Measurements from ENCODE around the gene PKIB. TPM values are rescaled to one million over a fixed set of nuclear protein-coding genes. Genes with fewer than 3 reads are reported as not detected.
A peak's percentile ranks its signal among the peaks of the same experiment; 100 is the strongest.

PKIB gene
- total RNA-seq, 1 donor from 2014 or later: not detected

GRCh38 chr6:122713138-122713537, 102.9 kb downstream of the PKIB start:
- Mint-ChIP-seq H3K9me3 (no peaks in the 10 kb centered on the region), H3K4me1 (no peaks in the 10 kb centered on the region), H3K27me3 (peaks cover 2% of the 10 kb centered on the region), H3K4me3 (no peak overlapping the region), H3K27ac (no peak overlapping the region), H3K36me3 (ENCODE audit: low read depth) (no peaks in the 10 kb centered on the region)
- DNase-seq: no peak
- intact Hi-C loops (cut with micrococcal nuclease): no loop called here

- Mint-ChIP-seq H3K27me3 (peaks cover 2% of the 10 kb centered on the region), H3K4me3 (no peak overlapping the region), H3K27ac (no peak overlapping the region), H3K9me3 (no peaks in the 10 kb centered on the region), H3K4me1 (no peaks in the 10 kb centered on the region), H3K36me3 (ENCODE audit: low read depth) (no peaks in the 10 kb centered on the region)
- intact Hi-C loops (cut with micrococcal nuclease): no loop called here
- DNase-seq: no peak
Measured at GRCh38 chr6:122714059-122714458, 103.9 kb downstream of the PKIB start.

- intact Hi-C loops (cut with micrococcal nuclease): no loop called here
- no peak overlapping the region for H3K27ac Mint-ChIP-seq
- peaks cover 2% of the 10 kb centered on the region for H3K27me3 Mint-ChIP-seq
- no peak for DNase-seq
- no peaks in the 10 kb centered on the region for H3K9me3 Mint-ChIP-seq
- H3K4me1 Mint-ChIP-seq: no peaks in the 10 kb centered on the region
- no peaks in the 10 kb centered on the region for H3K36me3 Mint-ChIP-seq (ENCODE audit: low read depth)
- H3K4me3 Mint-ChIP-seq: no peak overlapping the region
Measured at GRCh38 chr6:122715725-122716124, 105.5 kb downstream of the PKIB start.

GRCh38 chr6:122717350-122717749, 107.1 kb downstream of the PKIB start:
- Mint-ChIP-seq H3K9me3 (no peaks in the 10 kb centered on the region), H3K27me3 (peaks cover 2% of the 10 kb centered on the region), H3K4me3 (no peak overlapping the region), H3K27ac (no peak overlapping the region), H3K4me1 (no peaks in the 10 kb centered on the region), H3K36me3 (ENCODE audit: low read depth) (no peaks in the 10 kb centered on the region)
- intact Hi-C loops (cut with micrococcal nuclease): no loop called here
- no peak for DNase-seq

DNA sequence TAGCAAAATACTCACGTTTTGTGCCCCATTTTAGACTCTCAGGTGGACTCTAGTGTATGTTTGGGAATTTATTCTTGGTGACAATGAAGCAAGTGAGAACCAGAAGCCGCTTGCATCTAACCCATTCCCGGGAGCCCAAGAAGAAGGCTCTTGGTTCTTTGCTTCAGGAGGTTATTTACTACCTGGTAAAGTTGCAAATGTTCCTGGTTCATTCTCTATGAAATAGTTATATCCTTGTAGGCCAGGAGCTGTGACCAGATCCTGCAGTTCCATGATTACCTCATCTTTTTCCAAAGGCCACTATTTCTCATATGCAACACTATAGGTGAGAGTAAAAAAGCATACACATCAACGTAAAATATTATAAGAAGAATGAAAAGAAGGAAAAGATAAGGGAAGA, 108.4 kb downstream of the PKIB start:
- intact Hi-C loops (cut with micrococcal nuclease): no loop called here
- Mint-ChIP-seq H3K9me3 (no peaks in the 10 kb centered on the region), H3K27me3 (peaks cover 2% of the 10 kb centered on the region), H3K27ac (no peak overlapping the region), H3K4me1 (no peaks in the 10 kb centered on the region), H3K4me3 (no peak overlapping the region), H3K36me3 (ENCODE audit: low read depth) (no peaks in the 10 kb centered on the region)
- DNase-seq: no peak

DNA sequence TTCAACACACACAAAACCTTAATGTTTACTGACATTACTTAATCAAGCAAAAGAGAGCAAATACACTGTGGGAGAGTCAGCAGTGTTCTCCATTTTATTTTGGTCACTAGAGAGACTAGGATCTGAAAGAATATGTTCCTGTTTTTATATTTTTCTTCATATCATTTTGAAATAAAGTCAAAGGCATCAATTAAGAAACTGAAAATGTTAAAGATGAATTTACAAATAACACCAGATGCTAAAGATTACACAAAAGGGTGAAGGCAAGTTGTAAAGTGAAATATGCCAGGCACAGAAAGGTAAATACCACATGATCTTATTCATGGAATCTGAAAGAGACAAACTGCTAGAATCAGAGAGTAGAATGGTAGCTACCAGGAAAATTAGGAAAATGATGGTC, 109.0 kb downstream of the PKIB start:
- Mint-ChIP-seq H3K27ac (no peak overlapping the region), H3K9me3 (no peaks in the 10 kb centered on the region), H3K4me3 (no peak overlapping the region), H3K27me3 (peaks cover 2% of the 10 kb centered on the region), H3K4me1 (no peaks in the 10 kb centered on the region), H3K36me3 (ENCODE audit: low read depth) (no peaks in the 10 kb centered on the region)
- no peak for DNase-seq
- intact Hi-C loops (cut with micrococcal nuclease): no loop called here

- no peaks in the 10 kb centered on the region for H3K4me1 Mint-ChIP-seq
Measured at GRCh38 chr6:122722746-122723145, 112.5 kb downstream of the PKIB start.

DNA sequence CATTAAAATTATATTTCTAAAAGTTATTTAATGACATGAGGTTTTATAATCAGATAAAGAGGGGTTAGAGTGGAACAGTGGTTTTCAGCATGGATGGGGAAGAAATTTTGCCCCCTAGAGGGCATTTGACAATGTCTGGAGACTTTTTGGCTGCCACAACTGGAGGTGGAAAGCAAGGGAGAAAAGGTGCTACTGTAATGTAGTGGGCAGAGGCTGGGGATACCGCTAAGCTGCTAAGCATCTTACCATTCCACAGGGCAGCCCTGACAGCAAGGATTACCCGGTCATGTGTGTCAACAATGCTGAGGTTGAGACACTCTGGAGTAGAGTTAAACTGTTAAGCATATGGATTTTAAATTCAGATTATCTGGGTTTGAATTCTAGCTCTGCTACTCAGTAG, 116.4 kb downstream of the PKIB start:
- Mint-ChIP-seq H3K4me1 (no peaks in the 10 kb centered on the region), H3K36me3 (ENCODE audit: low read depth) (no peaks in the 10 kb centered on the region), H3K27ac (no peak overlapping the region), H3K9me3 (no peaks in the 10 kb centered on the region), H3K27me3 (peaks cover 1% of the 10 kb centered on the region), H3K4me3 (no peak overlapping the region)
- intact Hi-C loops (cut with micrococcal nuclease): no loop called here
- no peak for DNase-seq

More at GRCh38 chr6:122722746-122723145, 112.5 kb downstream of the PKIB start:
- no peak overlapping the region for H3K27ac Mint-ChIP-seq
- DNase-seq: no peak
- peaks cover 1% of the 10 kb centered on the region for H3K27me3 Mint-ChIP-seq
- H3K36me3 Mint-ChIP-seq (ENCODE audit: low read depth): no peaks in the 10 kb centered on the region
- no peak overlapping the region for H3K4me3 Mint-ChIP-seq
- intact Hi-C loops (cut with micrococcal nuclease): no loop called here
- no peaks in the 10 kb centered on the region for H3K9me3 Mint-ChIP-seq

DNA sequence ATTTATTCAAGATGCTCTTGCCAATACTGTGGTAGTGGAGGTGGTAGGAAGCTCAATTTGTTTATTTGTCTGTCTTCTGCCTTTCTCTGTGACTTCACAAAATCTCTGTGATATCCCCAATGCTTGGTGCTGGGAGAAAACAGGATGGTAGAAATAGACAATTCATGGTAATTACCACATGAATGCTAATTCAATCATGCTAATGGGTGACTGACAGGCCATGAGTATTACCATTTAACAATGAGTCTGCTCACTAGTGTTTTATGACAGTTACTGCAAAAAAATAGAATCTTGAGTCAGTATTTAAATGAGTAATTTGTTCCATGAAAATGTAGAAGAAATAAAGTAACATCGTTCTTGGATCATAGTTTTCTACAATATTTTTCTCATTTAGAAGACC, 117.0 kb downstream of the PKIB start:
- H3K4me1 Mint-ChIP-seq: no peaks in the 10 kb centered on the region
- no peaks in the 10 kb centered on the region for H3K9me3 Mint-ChIP-seq
- DNase-seq: no peak
- intact Hi-C loops (cut with micrococcal nuclease): no loop called here
- no peaks in the 10 kb centered on the region for H3K36me3 Mint-ChIP-seq (ENCODE audit: low read depth)
- no peak overlapping the region for H3K27ac Mint-ChIP-seq
- H3K4me3 Mint-ChIP-seq: no peak overlapping the region
- peaks cover 3% of the 10 kb centered on the region for H3K27me3 Mint-ChIP-seq

DNA sequence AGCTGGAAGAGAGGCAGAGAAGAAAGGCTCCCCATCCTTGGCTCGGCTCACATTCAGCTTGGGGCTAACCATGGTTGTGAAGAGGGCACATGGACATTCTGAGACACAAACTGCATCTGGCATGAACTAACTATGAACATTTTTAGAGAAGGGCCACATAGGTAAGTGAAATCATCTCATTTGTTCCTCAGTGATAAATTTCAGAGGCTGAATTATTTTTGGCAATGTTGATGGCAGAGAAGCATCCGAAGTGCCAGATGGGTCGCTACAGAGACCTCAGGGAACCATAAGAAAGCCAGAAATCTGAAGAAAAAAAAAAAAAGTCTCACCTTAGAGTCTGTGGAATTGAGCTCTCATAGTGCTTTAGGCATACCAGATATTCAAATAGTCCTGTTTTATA, 120.1 kb downstream of the PKIB start:
- H3K27me3 Mint-ChIP-seq: peaks cover 19% of the 10 kb centered on the region
- intact Hi-C loops (cut with micrococcal nuclease): loop anchor here (1.0 to 10.0 kb wide), 3 partner anchors 109 to 586 kb away; partner anchors contain the start of gene SERINC1
- no peaks in the 10 kb centered on the region for H3K9me3 Mint-ChIP-seq
- DNase-seq: no peak
- no peak overlapping the region for H3K4me3 Mint-ChIP-seq
- no peak overlapping the region for H3K27ac Mint-ChIP-seq
- no peaks in the 10 kb centered on the region for H3K4me1 Mint-ChIP-seq
- no peaks in the 10 kb centered on the region for H3K36me3 Mint-ChIP-seq (ENCODE audit: low read depth)

- Mint-ChIP-seq H3K27me3 (peaks cover 19% of the 10 kb centered on the region), H3K36me3 (ENCODE audit: low read depth) (no peaks in the 10 kb centered on the region)
Measured at GRCh38 chr6:122730775-122731386, 120.7 kb downstream of the PKIB start.

GRCh38 chr6:122733259-122733658, 123.1 kb downstream of the PKIB start:
- peaks cover 20% of the 10 kb centered on the region for H3K27me3 Mint-ChIP-seq
- no peak overlapping the region for H3K4me3 Mint-ChIP-seq
- intact Hi-C loops (cut with micrococcal nuclease): loop anchor here (10.0 kb wide), 1 partner anchor 258 kb away; the partner anchor contains the start of gene SERINC1
- H3K36me3 Mint-ChIP-seq (ENCODE audit: low read depth): no peaks in the 10 kb centered on the region
- no peak for DNase-seq
- H3K27ac Mint-ChIP-seq: no peak overlapping the region
- H3K9me3 Mint-ChIP-seq: no peaks in the 10 kb centered on the region
- no peaks in the 10 kb centered on the region for H3K4me1 Mint-ChIP-seq

More at GRCh38 chr6:122730775-122731386, 120.7 kb downstream of the PKIB start:
- peak; percentile 61 for DNase-seq
- intact Hi-C loops (cut with micrococcal nuclease): loop anchor here (1.0 to 10.0 kb wide), 3 partner anchors 108 to 586 kb away; partner anchors contain the start of gene SERINC1
- no peak overlapping the region for H3K4me3 Mint-ChIP-seq
- H3K27ac Mint-ChIP-seq: no peak overlapping the region
- H3K9me3 Mint-ChIP-seq: no peaks in the 10 kb centered on the region
- no peaks in the 10 kb centered on the region for H3K4me1 Mint-ChIP-seq

GRCh38 chr6:122734529-122735395, 124.6 kb downstream of the PKIB start:
- DNase-seq: no peak
- peaks cover 20% of the 10 kb centered on the region for H3K27me3 Mint-ChIP-seq
- intact Hi-C loops (cut with micrococcal nuclease): loop anchor here (10.0 kb wide), 1 partner anchor 260 kb away; the partner anchor contains the start of gene SERINC1
- no peak overlapping the region for H3K27ac Mint-ChIP-seq
- no peaks in the 10 kb centered on the region for H3K9me3 Mint-ChIP-seq
- H3K4me3 Mint-ChIP-seq: no peak overlapping the region
- no peaks in the 10 kb centered on the region for H3K4me1 Mint-ChIP-seq
- no peaks in the 10 kb centered on the region for H3K36me3 Mint-ChIP-seq (ENCODE audit: low read depth)

- Mint-ChIP-seq H3K27me3 (peaks cover 20% of the 10 kb centered on the region), H3K9me3 (no peaks in the 10 kb centered on the region), H3K36me3 (ENCODE audit: low read depth) (no peaks in the 10 kb centered on the region), H3K4me3 (no peak overlapping the region), H3K4me1 (no peaks in the 10 kb centered on the region), H3K27ac (no peak overlapping the region)
- intact Hi-C loops (cut with micrococcal nuclease): loop anchor here (10.0 kb wide), 1 partner anchor 261 kb away; the partner anchor contains the start of gene SERINC1
- no peak for DNase-seq
Measured at GRCh38 chr6:122735582-122735981, 125.4 kb downstream of the PKIB start.

Measured in activated CD4-positive, alpha-beta T cell treated with anti-CD3 and anti-CD28 coated beads, Interleukin-2, amount 10 ng/mL, durations not matched to agents 24 days and 14 days (primary cell).